Measurements from ENCODE around the gene ONECUT3. TPM values are rescaled to one million over a fixed set of nuclear protein-coding genes. Genes with fewer than 3 reads are reported as not detected.

ONECUT3 gene
- total RNA-seq, 4 donors from 2014 or later: not detected

GRCh38 chr19:1725100-1726064 lies 27.9 kb upstream of the ONECUT3 start:
- intact Hi-C loops (cut with DNase I; ENCODE audit: low total_unique reads): no loop called here
- DNase-seq (ENCODE audit: low spot score in 2 of 2): no peak
- WGBS, 2 donors: 14 to 25% methylated on average over 19 to 57 of the region's 90 CpGs
- TF ChIP-seq POLR2A (IDR thresholded peaks at IDR 0.05): no peak
- no peak for TF ChIP-seq CTCF (IDR thresholded peaks at IDR 0.05)
- H3K4me3 ChIP-seq (ENCODE audit: low read depth, poor library complexity, severe bottlenecking): no peak overlapping the region

GRCh38 chr19:1728816-1729567 lies 24.3 kb upstream of the ONECUT3 start:
- intact Hi-C loops (cut with DNase I; ENCODE audit: low total_unique reads): no loop called here
- TF ChIP-seq POLR2A (IDR thresholded peaks at IDR 0.05) (no peak), CTCF (IDR thresholded peaks at IDR 0.05) (no peak)
- DNase-seq (ENCODE audit: low spot score in 2 of 2): no peak
- 84% methylated on average over 33 of the region's 33 CpGs for WGBS, 2 donors
- H3K4me3 ChIP-seq (ENCODE audit: low read depth, poor library complexity, severe bottlenecking): no peak overlapping the region

GRCh38 chr19:1729568-1729925 lies 23.8 kb upstream of the ONECUT3 start:
- intact Hi-C loops (cut with DNase I; ENCODE audit: low total_unique reads): no loop called here
- no peak for DNase-seq (ENCODE audit: low spot score in 2 of 2)
- WGBS, 2 donors: 78 to 88% methylated on average over 16 to 19 of the region's 19 CpGs
- no peak overlapping the region for H3K4me3 ChIP-seq (ENCODE audit: low read depth, poor library complexity, severe bottlenecking)
- TF ChIP-seq CTCF (IDR thresholded peaks at IDR 0.05) (no peak), POLR2A (IDR thresholded peaks at IDR 0.05) (no peak)

- intact Hi-C loops (cut with DNase I; ENCODE audit: low total_unique reads): no loop called here
- no peak for TF ChIP-seq CTCF (IDR thresholded peaks at IDR 0.05)
- no peak for TF ChIP-seq POLR2A (IDR thresholded peaks at IDR 0.05)
- H3K4me3 ChIP-seq (ENCODE audit: low read depth, poor library complexity, severe bottlenecking): no peak overlapping the region
- whole genome bisulfite sequencing, 2 donors: 74 to 80% methylated on average over 16 to 17 of the region's 17 CpGs
- DNase-seq (ENCODE audit: low spot score in 2 of 2): no peak
These were observed 23.1 kb upstream of the ONECUT3 start for GRCh38 chr19:1730157-1730556.

GRCh38 chr19:1734321-1734966 lies 18.9 kb upstream of the ONECUT3 start:
- H3K4me3 ChIP-seq (ENCODE audit: low read depth, poor library complexity, severe bottlenecking): no peak overlapping the region
- WGBS, 2 donors: 15 to 17% methylated on average over 27 to 28 of the region's 28 CpGs

More at GRCh38 chr19:1734321-1734966, 18.9 kb upstream of the ONECUT3 start:
- no peak for DNase-seq (ENCODE audit: low spot score in 2 of 2)
- intact Hi-C loops (cut with DNase I; ENCODE audit: low total_unique reads): no loop called here
- no peak for TF ChIP-seq POLR2A (IDR thresholded peaks at IDR 0.05)
- TF ChIP-seq CTCF (IDR thresholded peaks at IDR 0.05): no peak

Measured in lower leg skin (tissue), 4 donors.